Keratinocyte (primary cell): ENCODE data around the gene BOC. TPM values are rescaled to one million over a fixed set of nuclear protein-coding genes. Genes with fewer than 3 reads are reported as not detected.

Source experiments
- DNase-seq: peaks from one replicate; pipeline ENCODE4 v3.0.0-alpha.2; 2011; ENCODE audit warnings: low read depth, missing footprints, low spot score
- FAIRE-seq: peaks from 2 replicates; lab custom pipeline; 2011; peaks lifted over from hg19 to GRCh38; lab: Jason Lieb, UNC
- H2AFZ ChIP-seq: 2 replicates; pipeline ENCODE4 v1.6.0; 2012; ENCODE audit warnings: low read length, control low read depth, inconsistent platforms; ENCODE audit not compliant: control insufficient read depth
- H3K27ac ChIP-seq: 2 replicates; pipeline ENCODE4 v1.5.1; 2011; ENCODE audit warnings: low read length; ENCODE audit not compliant: control insufficient read depth, insufficient read depth
- H3K27me3 ChIP-seq: 3 replicates; pipeline ENCODE4 v1.6.0; 2011; ENCODE audit warnings: low read length; ENCODE audit not compliant: control insufficient read depth, insufficient read depth; ENCODE audit errors: extremely low read depth
- H3K36me3 ChIP-seq, 2 experiments: 2 replicates in 1 of 2; 3 replicates in 1 of 2; pipeline ENCODE4 v1.5.1; 2011; ENCODE audit warnings: low read length in 2 of 2, mild to moderate bottlenecking in 1 of 2; ENCODE audit not compliant: control insufficient read depth in 2 of 2, insufficient read depth in 2 of 2; ENCODE audit errors: extremely low read depth in 1 of 2
- H3K4me1 ChIP-seq: 3 replicates; pipeline ENCODE4 v1.5.1; 2011; ENCODE audit warnings: low read length; ENCODE audit not compliant: control insufficient read depth, insufficient read depth; ENCODE audit errors: extremely low read depth
- H3K4me2 ChIP-seq: 3 replicates; pipeline ENCODE4 v1.6.0; 2011; ENCODE audit warnings: low read depth, low read length; ENCODE audit not compliant: control insufficient read depth, insufficient read depth; ENCODE audit errors: extremely low read depth
- H3K4me3 ChIP-seq, 3 experiments: fragments of 200-600 bp in 1 of 3; sonication (generic) in 1 of 3; 2 replicates in 2 of 3; 3 replicates in 1 of 3; pipeline ENCODE4 v1.5.1; 2011 to 2016; ENCODE audit warnings: low read length in 3 of 3, mild to moderate bottlenecking in 3 of 3, control low read depth in 2 of 3, inconsistent platforms in 1 of 3, low read depth in 1 of 3, mixed read lengths in 1 of 3, mixed run types in 1 of 3, moderate library complexity in 1 of 3; ENCODE audit not compliant: control insufficient read depth in 2 of 3, insufficient read depth in 2 of 3; ENCODE audit errors: extremely low read depth in 1 of 3
- H3K79me2 ChIP-seq: 2 replicates; pipeline ENCODE4 v1.6.0; 2012; ENCODE audit warnings: low read length; ENCODE audit not compliant: control insufficient read depth, insufficient read depth
- H3K9ac ChIP-seq: 3 replicates; pipeline ENCODE4 v1.6.0; 2011; ENCODE audit warnings: low read length; ENCODE audit not compliant: control insufficient read depth, insufficient read depth; ENCODE audit errors: extremely low read depth
- H3K9me1 ChIP-seq: 3 replicates; pipeline ENCODE4 v1.6.0; 2011; ENCODE audit warnings: low read length; ENCODE audit not compliant: control insufficient read depth, insufficient read depth; ENCODE audit errors: extremely low read depth
- H3K9me3 ChIP-seq: 2 replicates; pipeline ENCODE4 v1.5.1; 2012; ENCODE audit warnings: low read depth, low read length; ENCODE audit not compliant: control insufficient read depth
- H4K20me1 ChIP-seq: 3 replicates; pipeline ENCODE4 v1.6.0; 2011; ENCODE audit warnings: low read length; ENCODE audit not compliant: control insufficient read depth, insufficient read depth; ENCODE audit errors: extremely low read depth
- CTCF ChIP-seq, 3 experiments: IDR thresholded peaks in 1 of 3; conservative IDR thresholded peaks in 1 of 3; optimal IDR thresholded peaks in 1 of 3; 2 replicates in 2 of 3; 3 replicates in 1 of 3; pipeline versions ENCODE3 to v1.5.1; 2011; ENCODE audit warnings: low read length in 3 of 3, mild to moderate bottlenecking in 3 of 3, moderate library complexity in 2 of 3, control low read depth in 1 of 3, inconsistent platforms in 1 of 3; ENCODE audit not compliant: insufficient read depth in 2 of 3; ENCODE audit errors: extremely low read depth in 1 of 3
- EZH2 ChIP-seq: IDR thresholded peaks from one replicate; pipeline ENCODE4 v1.6.1; 2012; ENCODE audit warnings: inconsistent platforms, mild to moderate bottlenecking, low read length, moderate library complexity
- dilution Hi-C: fragments of 300-500 bp; cut with MboI; formaldehyde crosslinking; loops from one replicate; pipeline ENCODE4 v1.7.0; 2020; ENCODE audit warnings: low sequenced_read_pairs; ENCODE audit not compliant: extremely low pct_ligation_motif_present
- polyA plus RNA-seq, 5 experiments: library from polyadenylated mRNA; depleted of rRNA in 3 of 5; stranded (reverse) in 3 of 5; stranded (forward) in 1 of 5; unstranded in 1 of 5; fragments of >200 nt; gene quantifications; 1 replicate in 1 of 5; 2 replicates in 3 of 5; 3 replicates in 1 of 5; pipeline versions ENCODE4 v1.2.1 to v1.2.3, GENCODE V29; 2011 to 2012; ENCODE audit warnings: missing spikeins in 2 of 5, low read depth in 1 of 5, low replicate concordance in 1 of 5

The BOC gene
- polyA plus RNA-seq, 1 donor (not counting 4 experiments of a cell fraction or from before 2014, with no cell fraction given) = 11.2 TPM

- H3K4me3 ChIP-seq = no peak overlapping the region
- dilution Hi-C loops = no loop called here
- H3K9me3 ChIP-seq = no peaks in the 10 kb centered on the region
- H4K20me1 ChIP-seq = no peaks in the 10 kb centered on the region
- H3K27me3 ChIP-seq = no peaks in the 10 kb centered on the region
- peak overlapping the region; percentile 81 for H2AFZ ChIP-seq
- DNase-seq (no peak), FAIRE-seq (peak; percentile 86)
- H3K36me3 ChIP-seq = no peaks in the 10 kb centered on the region
- H3K27ac ChIP-seq = peak overlapping the region; percentile 64
- no peaks in the 10 kb centered on the region for H3K9me1 ChIP-seq
- no peak for TF ChIP-seq CTCF (optimal IDR thresholded peaks at IDR 0.05 in 1 of 3, IDR thresholded peaks at IDR 0.05 in 1 of 3, conservative IDR thresholded peaks at IDR 0.05 in 1 of 3; ENCODE audit: extremely low read depth in 1 of 3, insufficient read depth in 2 of 3, low read length in 3 of 3)
- TF ChIP-seq EZH2 = no peak
- H3K9ac ChIP-seq = peak overlapping the region; percentile 20
- no peaks in the 10 kb centered on the region for H3K79me2 ChIP-seq
- H3K4me1 ChIP-seq = peaks cover 30% of the 10 kb centered on the region
- H3K4me2 ChIP-seq = peak overlapping the region; percentile 45
Observed at GRCh38 chr3:113287111-113287802, 75.9 kb downstream of the BOC start.

- peaks cover 30% of the 10 kb centered on the region for H3K4me1 ChIP-seq
- TF ChIP-seq EZH2 (no peak), CTCF (optimal IDR thresholded peaks at IDR 0.05 in 1 of 3, IDR thresholded peaks at IDR 0.05 in 1 of 3, conservative IDR thresholded peaks at IDR 0.05 in 1 of 3; ENCODE audit: extremely low read depth in 1 of 3, insufficient read depth in 2 of 3, low read length in 3 of 3) (peak; percentile 89 to 98 (median 98))
- dilution Hi-C loops = no loop called here
- no peak overlapping the region for H3K4me3 ChIP-seq
- peak overlapping the region; percentile 45 for H3K4me2 ChIP-seq
- no peaks in the 10 kb centered on the region for H3K36me3 ChIP-seq
- no peak overlapping the region for H2AFZ ChIP-seq
- H3K27me3 ChIP-seq = no peaks in the 10 kb centered on the region
- no peak overlapping the region for H3K9ac ChIP-seq
- no peak for FAIRE-seq
- no peaks in the 10 kb centered on the region for H3K79me2 ChIP-seq
- DNase-seq = no peak
- H3K9me3 ChIP-seq = no peaks in the 10 kb centered on the region
- H3K9me1 ChIP-seq = no peaks in the 10 kb centered on the region
- peak overlapping the region; percentile 64 for H3K27ac ChIP-seq
- no peaks in the 10 kb centered on the region for H4K20me1 ChIP-seq
Observed at GRCh38 chr3:113287803-113288648, 76.7 kb downstream of the BOC start.
